ENCODE results near the gene MYO7B. TPM values are rescaled to one million over a fixed set of nuclear protein-coding genes. Genes with fewer than 3 reads are reported as not detected.

MYO7B gene
- total and polyA plus RNA-seq, 2 experiments from 2014 or later = 17.6 to 20.1 TPM

- WGBS (ENCODE audit: low lambda C conversion rate, missing lambda C conversion rate) = 88% methylated on average over 6 of the region's 6 CpGs
- Histone ChIP-seq H3K9me3 (ENCODE audit: low read depth) (no peaks in the 10 kb centered on the region), H3K79me2 (peaks cover 3% of the 10 kb centered on the region), H3K4me1 (ENCODE audit: insufficient read depth) (no peaks in the 10 kb centered on the region), H4K20me1 (ENCODE audit: insufficient read depth, poor library complexity, severe bottlenecking) (no peaks in the 10 kb centered on the region), H3K4me2 (peak overlapping the region; percentile 70), H3K4me3 (no peak overlapping the region), H3K27ac (peak overlapping the region; percentile 98), H2AFZ (no peak overlapping the region), H3K9me2 (replicated peaks; ENCODE audit: insufficient read depth) (no peaks in the 10 kb centered on the region), H3K27me3 (no peaks in the 10 kb centered on the region), H3K36me3 (replicated peaks; ENCODE audit: insufficient read depth, low read depth) (no peaks in the 10 kb centered on the region)
- DNase-seq (ENCODE audit: low spot score) = no peak
- TF ChIP-seq CTCF (IDR thresholded peaks at IDR 0.05; ENCODE audit: poor library complexity) (no peak), EZH2phosphoT487 (IDR thresholded peaks at IDR 0.05; ENCODE audit: low read depth, severe bottlenecking, unreplicated experiment) (no peak), EZH2 (IDR thresholded peaks at IDR 0.05; ENCODE audit: borderline replicate concordance) (no peak)
Observed at GRCh38 chr2:127535918-127536317, 435 bp downstream of the MYO7B start.

GRCh38 chr2:127536707-127537541, 1.4 kb downstream of the MYO7B start:
- Histone ChIP-seq H3K9me3 (ENCODE audit: low read depth) (no peaks in the 10 kb centered on the region), H3K27me3 (no peaks in the 10 kb centered on the region), H2AFZ (no peak overlapping the region), H3K27ac (peak overlapping the region; percentile 98), H3K4me2 (peak overlapping the region; percentile 70), H3K36me3 (replicated peaks; ENCODE audit: insufficient read depth, low read depth) (no peaks in the 10 kb centered on the region), H4K20me1 (ENCODE audit: insufficient read depth, poor library complexity, severe bottlenecking) (no peaks in the 10 kb centered on the region), H3K4me3 (no peak overlapping the region), H3K9me2 (replicated peaks; ENCODE audit: insufficient read depth) (no peaks in the 10 kb centered on the region), H3K79me2 (peaks cover 3% of the 10 kb centered on the region), H3K4me1 (ENCODE audit: insufficient read depth) (peaks cover 4% of the 10 kb centered on the region)
- TF ChIP-seq EZH2phosphoT487 (IDR thresholded peaks at IDR 0.05; ENCODE audit: low read depth, severe bottlenecking, unreplicated experiment) = no peak
- no peak for TF ChIP-seq EZH2 (IDR thresholded peaks at IDR 0.05; ENCODE audit: borderline replicate concordance)
- TF ChIP-seq CTCF (IDR thresholded peaks at IDR 0.05; ENCODE audit: poor library complexity) = no peak
- 72% methylated on average over 7 of the region's 7 CpGs for WGBS (ENCODE audit: low lambda C conversion rate, missing lambda C conversion rate)
- DNase-seq (ENCODE audit: low spot score) = no peak

- TF ChIP-seq EZH2 (IDR thresholded peaks at IDR 0.05; ENCODE audit: borderline replicate concordance) = no peak
- no peak for TF ChIP-seq CTCF (IDR thresholded peaks at IDR 0.05; ENCODE audit: poor library complexity)
- TF ChIP-seq EZH2phosphoT487 (IDR thresholded peaks at IDR 0.05; ENCODE audit: low read depth, severe bottlenecking, unreplicated experiment) = no peak
- H3K27ac ChIP-seq = peak overlapping the region; percentile 98
- no peak for DNase-seq (ENCODE audit: low spot score)
- peak overlapping the region; percentile 70 for H3K4me2 ChIP-seq
- no peaks in the 10 kb centered on the region for H3K9me3 ChIP-seq (ENCODE audit: low read depth)
- no peak overlapping the region for H2AFZ ChIP-seq
- H3K36me3 ChIP-seq (replicated peaks; ENCODE audit: insufficient read depth, low read depth) = no peaks in the 10 kb centered on the region
- H3K4me3 ChIP-seq = no peak overlapping the region
- peaks cover 11% of the 10 kb centered on the region for H3K4me1 ChIP-seq (ENCODE audit: insufficient read depth)
- no peaks in the 10 kb centered on the region for H4K20me1 ChIP-seq (ENCODE audit: insufficient read depth, poor library complexity, severe bottlenecking)
- 99% methylated on average over 4 of the region's 5 CpGs for WGBS (ENCODE audit: low lambda C conversion rate, missing lambda C conversion rate)
- H3K9me2 ChIP-seq (replicated peaks; ENCODE audit: insufficient read depth) = no peaks in the 10 kb centered on the region
- H3K79me2 ChIP-seq = peaks cover 3% of the 10 kb centered on the region
- no peaks in the 10 kb centered on the region for H3K27me3 ChIP-seq
Observed at GRCh38 chr2:127537644-127538043, 2.2 kb downstream of the MYO7B start.

Data from hepatocyte (in vitro differentiated cells).